GM19351 (cell line): ENCODE measurements around the gene TMTC2.

ENCODE experiments used
- ATAC-seq: cut with Tn5 transposase; IDR thresholded peaks from one replicate; pipeline ENCODE4 v1.9.1; 2021; ENCODE audit warnings: mild to moderate bottlenecking, moderate library complexity; ENCODE audit not compliant: unreplicated experiment

The TMTC2 gene

GRCh38 chr12:83172866-83173649 lies 486.4 kb downstream of the TMTC2 start:
- ATAC-seq, result no peak

- ATAC-seq, result no peak
Observed at GRCh38 chr12:83179999-83180398, 493.3 kb downstream of the TMTC2 start.

DNA sequence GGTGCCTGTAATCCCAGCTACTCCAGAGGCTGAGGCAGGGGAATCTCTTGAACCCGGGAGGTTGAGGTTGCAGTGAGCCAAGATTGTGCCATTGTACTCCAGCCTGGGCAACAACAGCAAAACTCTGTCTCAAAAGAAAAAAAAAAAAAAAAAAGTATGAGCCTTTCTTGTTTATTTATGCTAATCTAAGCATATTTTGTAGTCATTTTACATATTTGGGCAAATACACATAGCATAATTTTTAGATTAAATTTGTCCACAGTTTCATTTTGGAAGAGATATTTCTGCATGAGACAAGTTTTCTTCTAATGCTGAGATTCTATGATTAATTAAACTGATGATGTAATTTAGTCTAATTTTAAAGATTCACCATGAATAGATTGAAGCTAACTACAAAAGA lies 494.4 kb downstream of the TMTC2 start:
- no peak for ATAC-seq

DNA sequence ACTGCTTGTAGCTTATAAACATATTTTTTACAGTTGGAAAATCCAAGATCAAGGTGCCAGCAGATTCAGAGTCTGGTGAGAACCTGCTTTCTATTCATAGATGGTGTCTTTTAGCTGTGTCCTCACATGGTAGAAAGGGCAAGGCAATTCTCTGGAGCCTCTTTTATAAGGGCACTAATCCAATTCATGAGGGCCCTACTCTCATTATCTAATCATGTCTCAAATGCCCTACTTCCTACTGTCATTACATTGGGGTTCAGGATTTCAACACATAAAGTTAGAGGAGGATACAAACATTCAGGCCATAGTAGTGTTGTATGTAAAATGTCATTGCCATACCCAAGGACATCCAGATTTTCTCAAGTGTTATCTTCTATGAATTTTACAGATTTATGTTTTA lies 496.4 kb downstream of the TMTC2 start:
- no peak for ATAC-seq
